ENCODE data around the gene CEACAM7. TPM values are rescaled to one million over a fixed set of nuclear protein-coding genes. Genes with fewer than 3 reads are reported as not detected.

The CEACAM7 gene
- total RNA-seq, 4 donors from 2014 or later: not detected

GRCh38 chr19:41698746-41699230 is 10.7 kb upstream of the CEACAM7 start:
- Histone ChIP-seq H3K27me3 (no peaks in the 10 kb centered on the region), H3K27ac (peak overlapping the region in 2 of 4 donors; percentile 0 to 65), H3K9me3 (no peaks in the 10 kb centered on the region), H3K4me1 (peaks cover 0 to 5% (median 0%) of the 10 kb centered on the region in 4 donors), H3K4me3 (no peak overlapping the region), H3K36me3 (no peaks in the 10 kb centered on the region)
- peak in 1 of 3 donors; percentile 33 for DNase-seq
- no peak for TF ChIP-seq POLR2A (IDR thresholded peaks at IDR 0.05)
- TF ChIP-seq, protein P1, sequence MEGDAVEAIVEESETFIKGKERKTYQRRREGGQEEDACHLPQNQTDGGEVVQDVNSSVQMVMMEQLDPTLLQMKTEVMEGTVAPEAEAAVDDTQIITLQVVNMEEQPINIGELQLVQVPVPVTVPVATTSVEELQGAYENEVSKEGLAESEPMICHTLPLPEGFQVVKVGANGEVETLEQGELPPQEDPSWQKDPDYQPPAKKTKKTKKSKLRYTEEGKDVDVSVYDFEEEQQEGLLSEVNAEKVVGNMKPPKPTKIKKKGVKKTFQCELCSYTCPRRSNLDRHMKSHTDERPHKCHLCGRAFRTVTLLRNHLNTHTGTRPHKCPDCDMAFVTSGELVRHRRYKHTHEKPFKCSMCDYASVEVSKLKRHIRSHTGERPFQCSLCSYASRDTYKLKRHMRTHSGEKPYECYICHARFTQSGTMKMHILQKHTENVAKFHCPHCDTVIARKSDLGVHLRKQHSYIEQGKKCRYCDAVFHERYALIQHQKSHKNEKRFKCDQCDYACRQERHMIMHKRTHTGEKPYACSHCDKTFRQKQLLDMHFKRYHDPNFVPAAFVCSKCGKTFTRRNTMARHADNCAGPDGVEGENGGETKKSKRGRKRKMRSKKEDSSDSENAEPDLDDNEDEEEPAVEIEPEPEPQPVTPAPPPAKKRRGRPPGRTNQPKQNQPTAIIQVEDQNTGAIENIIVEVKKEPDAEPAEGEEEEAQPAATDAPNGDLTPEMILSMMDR (IDR thresholded peaks at IDR 0.05): no peak

DNA sequence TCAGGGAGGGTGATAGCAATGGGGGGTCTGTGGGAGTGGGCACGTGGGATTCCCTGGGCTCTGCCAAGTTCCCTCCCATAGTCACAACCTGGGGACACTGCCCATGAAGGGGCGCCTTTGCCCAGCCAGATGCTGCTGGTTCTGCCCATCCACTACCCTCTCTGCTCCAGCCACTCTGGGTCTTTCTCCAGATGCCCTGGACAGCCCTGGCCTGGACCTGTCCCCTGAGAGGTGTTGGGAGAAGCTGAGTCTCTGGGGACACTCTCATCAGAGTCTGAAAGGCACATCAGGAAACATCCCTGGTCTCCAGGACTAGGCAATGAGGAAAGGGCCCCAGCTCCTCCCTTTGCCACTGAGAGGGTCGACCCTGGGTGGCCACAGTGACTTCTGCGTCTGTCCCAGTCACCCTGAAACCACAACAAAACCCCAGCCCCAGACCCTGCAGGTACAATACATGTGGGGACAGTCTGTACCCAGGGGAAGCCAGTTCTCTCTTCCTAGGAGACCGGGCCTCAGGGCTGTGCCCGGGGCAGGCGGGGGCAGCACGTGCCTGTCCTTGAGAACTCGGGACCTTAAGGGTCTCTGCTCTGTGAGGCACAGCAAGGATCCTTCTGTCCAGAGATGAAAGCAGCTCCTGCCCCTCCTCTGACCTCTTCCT is 9.3 kb upstream of the CEACAM7 start:
- TF ChIP-seq, protein P1 (IDR thresholded peaks at IDR 0.05): no peak
- TF ChIP-seq POLR2A (IDR thresholded peaks at IDR 0.05): no peak
- Histone ChIP-seq H3K27ac (no peak overlapping the region), H3K27me3 (no peaks in the 10 kb centered on the region), H3K4me1 (peaks cover 0 to 5% (median 0%) of the 10 kb centered on the region in 4 donors), H3K9me3 (no peaks in the 10 kb centered on the region), H3K4me3 (no peak overlapping the region), H3K36me3 (no peaks in the 10 kb centered on the region)
- peak in 1 of 3 donors; percentile 31 for DNase-seq

- peak in 1 of 3 donors; percentile 44 for DNase-seq
- Histone ChIP-seq H3K36me3 (no peaks in the 10 kb centered on the region), H3K9me3 (no peaks in the 10 kb centered on the region), H3K4me3 (no peak overlapping the region), H3K27me3 (no peaks in the 10 kb centered on the region), H3K27ac (no peak overlapping the region), H3K4me1 (peaks cover 0 to 5% (median 0%) of the 10 kb centered on the region in 4 donors)
- TF ChIP-seq, protein P1 (IDR thresholded peaks at IDR 0.05): no peak
- TF ChIP-seq POLR2A (IDR thresholded peaks at IDR 0.05): no peak
These were observed 8.5 kb upstream of the CEACAM7 start for GRCh38 chr19:41696402-41697197.

DNA sequence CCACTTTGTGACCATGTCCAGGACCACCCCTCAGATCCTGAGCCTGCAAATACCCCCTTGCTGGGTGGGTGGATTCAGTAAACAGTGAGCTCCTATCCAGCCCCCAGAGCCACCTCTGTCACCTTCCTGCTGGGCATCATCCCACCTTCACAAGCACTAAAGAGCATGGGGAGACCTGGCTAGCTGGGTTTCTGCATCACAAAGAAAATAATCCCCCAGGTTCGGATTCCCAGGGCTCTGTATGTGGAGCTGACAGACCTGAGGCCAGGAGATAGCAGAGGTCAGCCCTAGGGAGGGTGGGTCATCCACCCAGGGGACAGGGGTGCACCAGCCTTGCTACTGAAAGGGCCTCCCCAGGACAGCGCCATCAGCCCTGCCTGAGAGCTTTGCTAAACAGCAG is 7.7 kb upstream of the CEACAM7 start:
- H3K27ac ChIP-seq: no peak overlapping the region
- no peak for TF ChIP-seq POLR2A (IDR thresholded peaks at IDR 0.05)
- TF ChIP-seq, protein P1 (IDR thresholded peaks at IDR 0.05): no peak
- H3K27me3 ChIP-seq: no peaks in the 10 kb centered on the region
- peak in 1 of 3 donors; percentile 13 for DNase-seq
- peaks cover 0 to 5% (median 0%) of the 10 kb centered on the region in 4 donors for H3K4me1 ChIP-seq
- no peak overlapping the region for H3K4me3 ChIP-seq
- no peaks in the 10 kb centered on the region for H3K36me3 ChIP-seq
- no peaks in the 10 kb centered on the region for H3K9me3 ChIP-seq

GRCh38 chr19:41694831-41695635 is 7.0 kb upstream of the CEACAM7 start:
- Histone ChIP-seq H3K9me3 (no peaks in the 10 kb centered on the region), H3K27me3 (no peaks in the 10 kb centered on the region), H3K27ac (no peak overlapping the region), H3K4me1 (peaks cover 0 to 5% (median 0%) of the 10 kb centered on the region in 4 donors), H3K4me3 (no peak overlapping the region), H3K36me3 (no peaks in the 10 kb centered on the region)
- peak in 1 of 3 donors; percentile 17 for DNase-seq
- TF ChIP-seq, protein P1 (IDR thresholded peaks at IDR 0.05): no peak
- TF ChIP-seq POLR2A (IDR thresholded peaks at IDR 0.05): no peak

Data from Peyer's patch (tissue), 4 donors.